DND-41 (cell line): ENCODE results near the gene DRC7.

Experiments used
- ATAC-seq: fragments of 200-7000 bp; cut with Tn5 transposase; 3 replicates; pipeline ENCODE4 v1.9.1; 2021; ENCODE audit warnings: low read depth; ENCODE audit not compliant: insufficient read depth
- DNase-seq: peaks from one replicate; pipeline ENCODE4 v3.0.0-alpha.2; 2020
- H2AFZ ChIP-seq: 2 replicates; pipeline ENCODE4 v1.6.0; 2012; ENCODE audit warnings: low read depth, low read length
- H3K27ac ChIP-seq: 2 replicates; pipeline ENCODE4 v1.5.1; 2012; ENCODE audit warnings: low read length, inconsistent platforms
- H3K27me3 ChIP-seq: fragments of 200-600 bp; sonication (generic); 2 replicates; pipeline ENCODE4 v1.6.0; 2012; ENCODE audit warnings: low read length, mild to moderate bottlenecking, inconsistent platforms; ENCODE audit not compliant: insufficient read depth, poor library complexity
- H3K36me3 ChIP-seq: 2 replicates; pipeline ENCODE4 v1.5.1; 2012; ENCODE audit warnings: low read length, inconsistent platforms; ENCODE audit not compliant: insufficient read depth
- H3K4me1 ChIP-seq: 2 replicates; pipeline ENCODE4 v1.5.1; 2012; ENCODE audit warnings: mild to moderate bottlenecking, low read length; ENCODE audit not compliant: insufficient read depth
- H3K4me2 ChIP-seq: 2 replicates; pipeline ENCODE4 v1.6.0; 2012; ENCODE audit warnings: mild to moderate bottlenecking, moderate library complexity, low read length, inconsistent platforms; ENCODE audit not compliant: insufficient read depth
- H3K4me3 ChIP-seq, 2 experiments: fragments of 200-600 bp in 1 of 2; shearing (Covaris generic) in 1 of 2; 2 replicates each; pipeline ENCODE4 v1.5.1; 2012 to 2016; ENCODE audit warnings: inconsistent platforms in 2 of 2, low read length in 2 of 2, mild to moderate bottlenecking in 2 of 2, low read depth in 1 of 2, moderate library complexity in 1 of 2
- H3K79me2 ChIP-seq: 2 replicates; pipeline ENCODE4 v1.6.0; 2012; ENCODE audit warnings: low read length, inconsistent platforms; ENCODE audit not compliant: insufficient read depth
- H3K9ac ChIP-seq: 2 replicates; pipeline ENCODE4 v1.6.0; 2012; ENCODE audit warnings: low read depth, mild to moderate bottlenecking, inconsistent platforms, low read length, moderate library complexity
- H3K9me3 ChIP-seq: 2 replicates; pipeline ENCODE4 v1.5.1; 2012; ENCODE audit warnings: low read length, moderate library complexity, mild to moderate bottlenecking, inconsistent platforms; ENCODE audit not compliant: insufficient read depth, severe bottlenecking
- H4K20me1 ChIP-seq: 2 replicates; pipeline ENCODE4 v1.6.0; 2012; ENCODE audit warnings: low read length; ENCODE audit not compliant: insufficient read depth
- EZH2 ChIP-seq: IDR thresholded peaks from 3 replicates; pipeline ENCODE4 v1.6.1; 2012; ENCODE audit warnings: borderline replicate concordance, low read depth, mild to moderate bottlenecking, moderate library complexity, low read length, inconsistent platforms; ENCODE audit not compliant: severe bottlenecking
- TF ChIP-seq, protein P1 (sequence below): IDR thresholded peaks from 2 replicates; pipeline ENCODE4 v1.5.1; 2012; ENCODE audit warnings: borderline replicate concordance, low read length, moderate library complexity, mild to moderate bottlenecking; ENCODE audit not compliant: poor library complexity, severe bottlenecking; ENCODE audit errors: extremely low read depth

Gene DRC7

DNA sequence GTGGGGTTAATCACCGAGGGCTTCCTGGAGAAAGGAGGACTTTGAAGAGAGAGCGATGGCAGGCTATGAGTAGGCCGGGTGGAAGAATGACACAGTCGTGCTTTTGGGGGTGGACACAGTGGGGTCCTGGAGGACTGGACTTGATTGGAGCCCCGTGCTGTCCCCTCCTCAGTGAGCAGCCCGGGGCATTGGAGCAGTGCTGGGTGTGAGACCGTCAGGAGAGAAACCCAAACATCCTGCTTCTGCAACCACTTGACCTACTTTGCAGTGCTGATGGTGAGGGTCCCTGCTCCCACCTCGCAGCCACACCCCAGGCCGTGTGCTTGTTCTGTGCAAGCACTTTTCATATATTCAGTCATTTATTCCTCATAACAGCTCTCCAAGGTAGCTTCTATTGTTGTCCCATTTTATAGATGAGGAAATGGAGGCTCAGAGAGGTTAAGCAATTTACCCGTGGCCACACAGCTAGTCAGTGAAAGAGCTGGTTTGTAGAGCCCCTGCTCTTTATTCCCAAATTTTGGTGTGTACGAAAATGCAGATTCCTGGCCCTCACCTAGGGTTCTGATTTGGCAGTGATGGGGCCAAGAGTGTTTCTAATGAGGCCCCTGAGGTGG is 38.2 kb upstream of the DRC7 start:
- H3K27ac ChIP-seq: no peak overlapping the region

DNA sequence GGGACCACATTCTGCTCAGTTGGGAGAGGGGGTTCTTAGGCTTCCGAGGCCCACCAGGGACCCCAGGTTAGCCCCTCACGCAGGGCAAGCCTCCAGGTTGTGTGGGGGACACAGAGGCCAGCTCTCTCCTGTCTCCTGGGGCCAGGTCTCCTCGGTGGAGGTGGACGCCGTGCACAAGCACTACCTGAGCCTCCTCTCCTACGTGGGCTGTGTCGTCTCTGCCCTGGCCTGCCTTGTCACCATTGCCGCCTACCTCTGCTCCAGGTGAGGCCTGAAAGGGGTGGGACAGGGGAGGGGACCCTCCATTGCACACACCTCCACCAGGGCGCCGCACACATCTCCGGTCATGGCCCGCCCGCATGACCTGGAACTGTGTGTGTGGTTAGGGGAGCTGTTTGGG is 37.4 kb upstream of the DRC7 start:
- DNase-seq: no peak
- Histone ChIP-seq H3K4me3 (no peak overlapping the region), H3K4me2 (no peak overlapping the region), H3K9me3 (no peaks in the 10 kb centered on the region), H3K27me3 (no peaks in the 10 kb centered on the region), H3K36me3 (no peaks in the 10 kb centered on the region), H3K4me1 (peaks cover under 1% of the 10 kb centered on the region; the same call in 1 of the 2 replicates), H4K20me1 (no peaks in the 10 kb centered on the region), H3K9ac (no peak overlapping the region), H3K79me2 (no peaks in the 10 kb centered on the region), H2AFZ (no peak overlapping the region), H3K27ac (no peak overlapping the region)
- ATAC-seq: no peak
- TF ChIP-seq, protein P1, sequence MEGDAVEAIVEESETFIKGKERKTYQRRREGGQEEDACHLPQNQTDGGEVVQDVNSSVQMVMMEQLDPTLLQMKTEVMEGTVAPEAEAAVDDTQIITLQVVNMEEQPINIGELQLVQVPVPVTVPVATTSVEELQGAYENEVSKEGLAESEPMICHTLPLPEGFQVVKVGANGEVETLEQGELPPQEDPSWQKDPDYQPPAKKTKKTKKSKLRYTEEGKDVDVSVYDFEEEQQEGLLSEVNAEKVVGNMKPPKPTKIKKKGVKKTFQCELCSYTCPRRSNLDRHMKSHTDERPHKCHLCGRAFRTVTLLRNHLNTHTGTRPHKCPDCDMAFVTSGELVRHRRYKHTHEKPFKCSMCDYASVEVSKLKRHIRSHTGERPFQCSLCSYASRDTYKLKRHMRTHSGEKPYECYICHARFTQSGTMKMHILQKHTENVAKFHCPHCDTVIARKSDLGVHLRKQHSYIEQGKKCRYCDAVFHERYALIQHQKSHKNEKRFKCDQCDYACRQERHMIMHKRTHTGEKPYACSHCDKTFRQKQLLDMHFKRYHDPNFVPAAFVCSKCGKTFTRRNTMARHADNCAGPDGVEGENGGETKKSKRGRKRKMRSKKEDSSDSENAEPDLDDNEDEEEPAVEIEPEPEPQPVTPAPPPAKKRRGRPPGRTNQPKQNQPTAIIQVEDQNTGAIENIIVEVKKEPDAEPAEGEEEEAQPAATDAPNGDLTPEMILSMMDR: no peak
- no peak for TF ChIP-seq EZH2

More for the DNA sequence above, 38.2 kb upstream of the DRC7 start:
- Histone ChIP-seq H3K4me1 (peaks cover 4% of the 10 kb centered on the region; the same call in 1 of the 2 replicates), H3K9ac (no peak overlapping the region), H3K4me3 (no peak overlapping the region), H3K4me2 (no peak overlapping the region), H3K27me3 (no peaks in the 10 kb centered on the region), H4K20me1 (no peaks in the 10 kb centered on the region), H3K79me2 (no peaks in the 10 kb centered on the region), H3K9me3 (no peaks in the 10 kb centered on the region), H2AFZ (no peak overlapping the region), H3K36me3 (no peaks in the 10 kb centered on the region)
- no peak for ATAC-seq
- TF ChIP-seq, protein P1: no peak
- no peak for DNase-seq

DNA sequence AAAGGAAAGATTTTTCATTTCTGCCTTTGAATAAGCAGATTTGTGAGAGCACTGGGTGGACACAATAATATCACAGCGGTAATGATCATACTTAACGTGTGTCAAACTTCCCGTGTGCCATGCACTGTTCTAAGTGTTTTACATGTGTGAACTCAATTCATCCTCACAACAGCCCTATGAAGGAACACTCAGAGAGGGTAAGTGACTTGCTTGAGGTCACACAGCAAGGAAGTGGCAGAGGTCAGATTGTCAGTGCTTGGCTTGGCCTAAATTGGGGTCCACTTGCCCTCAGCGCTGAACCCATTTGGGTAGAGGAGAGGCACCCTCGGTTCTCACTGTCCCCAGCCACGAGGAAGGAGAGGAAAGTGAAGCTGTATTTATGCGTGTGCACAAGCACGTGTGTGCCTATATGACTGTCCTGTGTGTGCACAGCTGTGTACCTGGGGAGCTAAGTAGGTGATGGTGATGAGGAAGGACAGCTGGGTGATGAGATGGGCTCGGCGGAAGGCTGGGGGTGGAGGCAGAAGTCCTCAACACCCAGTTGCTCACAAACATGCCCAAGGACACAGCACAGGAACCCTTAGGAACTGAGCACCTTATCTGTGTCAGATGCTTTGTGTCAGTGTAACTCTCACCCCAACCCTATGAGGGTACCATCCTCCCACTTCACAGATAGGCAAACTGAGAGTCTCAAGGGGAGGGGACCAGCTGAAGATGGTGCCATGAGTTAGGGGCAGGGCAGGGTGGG is 36.3 kb upstream of the DRC7 start:
- no peaks in the 10 kb centered on the region for H3K9me3 ChIP-seq
- H3K36me3 ChIP-seq: no peaks in the 10 kb centered on the region
- no peak for DNase-seq
- no peaks in the 10 kb centered on the region for H4K20me1 ChIP-seq
- no peak for TF ChIP-seq EZH2
- TF ChIP-seq, protein P1: no peak
- H2AFZ ChIP-seq: no peak overlapping the region
- H3K4me1 ChIP-seq: no peaks in the 10 kb centered on the region
- H3K4me2 ChIP-seq: no peak overlapping the region
- H3K27ac ChIP-seq: no peak overlapping the region
- ATAC-seq: no peak
- H3K79me2 ChIP-seq: no peaks in the 10 kb centered on the region
- H3K4me3 ChIP-seq: no peak overlapping the region
- no peaks in the 10 kb centered on the region for H3K27me3 ChIP-seq
- no peak overlapping the region for H3K9ac ChIP-seq
